CMK (cell line): ENCODE data around the gene IPO8.
"Not testable (repeated sequence)": the region's sequence is repeated elsewhere in the genome, so short reads cannot be mapped to it uniquely, and the experiment has no call there.

Experiments
- DNase-seq: peaks from one replicate; pipeline ENCODE4 v3.0.0-alpha.2; 2010; ENCODE audit warnings: low read depth

IPO8 gene

GRCh38 chr12:30687265-30687986 lies 8.2 kb downstream of the IPO8 start:
- no peak for DNase-seq

- no peak for DNase-seq
These were observed 16.4 kb downstream of the IPO8 start for GRCh38 chr12:30679241-30679640.

DNA sequence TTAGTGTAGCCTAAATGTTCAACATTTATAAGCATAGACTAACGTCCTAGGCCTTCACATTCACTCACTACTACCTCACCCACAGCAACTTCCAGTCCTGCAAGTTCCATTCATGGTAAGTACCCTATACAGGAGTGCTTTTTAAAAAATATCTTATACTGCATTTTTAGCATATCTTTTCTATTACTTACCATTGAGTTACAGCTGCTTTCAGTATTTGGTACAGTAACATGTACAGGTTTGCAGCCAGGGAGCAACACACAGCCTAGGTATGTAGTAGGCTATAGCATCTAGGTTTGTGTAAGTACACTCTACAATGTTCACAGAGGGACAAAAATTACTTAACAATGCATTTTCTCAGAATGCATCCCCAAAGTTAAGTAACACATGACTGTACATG lies 17.4 kb downstream of the IPO8 start:
- DNase-seq = no peak

DNA sequence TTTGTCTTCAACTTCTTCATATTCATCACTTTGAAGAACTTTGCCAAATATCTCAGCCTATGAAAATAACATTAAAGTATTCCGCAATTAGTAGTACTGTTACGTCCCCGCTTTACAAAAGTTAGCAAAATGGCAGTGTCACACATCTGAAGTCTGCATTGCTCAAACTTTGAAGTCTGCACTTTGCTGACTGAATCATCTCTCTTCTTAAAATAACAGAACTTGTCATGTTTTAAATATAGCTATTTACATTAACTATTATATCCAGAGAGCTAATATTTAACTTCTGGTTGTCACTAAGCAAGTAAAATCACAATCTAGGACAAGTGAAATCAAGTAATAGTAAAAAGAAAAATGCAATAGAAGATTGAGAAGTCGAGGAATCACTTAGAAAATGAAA lies 34.5 kb downstream of the IPO8 start:
- DNase-seq = no peak

DNA sequence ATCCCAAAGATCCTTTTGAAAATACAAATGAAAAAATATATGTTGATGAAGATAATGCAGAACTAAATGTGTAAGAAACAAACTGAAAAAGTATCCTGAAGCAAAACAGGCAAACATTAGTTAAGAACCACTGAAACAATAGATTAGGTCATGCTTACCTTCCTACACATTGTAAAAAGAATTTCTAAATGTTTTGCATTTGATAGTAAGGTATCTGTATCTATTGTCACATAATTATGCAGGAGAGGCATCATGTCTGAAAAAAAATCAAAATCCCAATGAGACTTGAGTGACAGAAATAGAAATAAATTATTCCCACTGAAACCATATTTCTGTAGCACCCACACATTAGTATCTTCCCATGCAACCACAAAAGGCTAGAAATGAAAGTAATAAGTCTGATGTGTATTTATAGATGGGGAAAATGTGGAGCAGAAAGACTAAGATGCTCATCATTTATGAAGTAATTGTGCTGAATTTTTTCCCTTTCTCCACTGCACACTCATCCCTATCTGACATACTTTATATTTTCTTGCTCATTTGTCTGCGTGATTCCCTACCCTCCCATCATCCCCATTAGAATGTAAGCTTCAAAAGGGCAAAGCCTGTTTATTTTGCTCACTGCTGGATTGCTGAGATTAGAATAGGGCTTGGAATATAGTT lies 43.5 kb downstream of the IPO8 start:
- DNase-seq = no peak

GRCh38 chr12:30646821-30647220 lies 48.8 kb downstream of the IPO8 start:
- DNase-seq = no peak

DNA sequence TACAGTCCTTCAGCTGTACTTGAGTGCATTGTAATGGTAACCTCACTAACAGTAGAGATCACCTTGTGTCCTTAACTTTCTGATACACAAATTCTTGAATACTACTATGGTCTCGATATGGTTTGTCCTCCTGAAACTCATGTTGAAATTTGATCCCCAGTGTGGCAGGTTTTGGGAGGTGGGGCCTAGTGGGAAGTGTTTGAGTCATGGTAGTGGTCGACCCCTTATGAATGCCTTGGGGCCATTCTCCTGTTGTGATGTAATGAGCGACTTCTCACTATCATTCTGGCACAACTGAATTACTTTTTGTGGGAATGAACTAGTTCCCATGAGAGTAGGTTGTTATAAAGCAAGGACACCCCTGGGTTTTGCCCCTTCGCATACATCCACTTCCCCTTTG lies 52.3 kb downstream of the IPO8 start:
- DNase-seq = no peak

GRCh38 chr12:30640392-30640791 lies 55.3 kb downstream of the IPO8 start:
- DNase-seq = no peak

GRCh38 chr12:30635385-30635784 lies 60.3 kb downstream of the IPO8 start:
- DNase-seq = no peak

- no peak for DNase-seq
These were observed 63.9 kb downstream of the IPO8 start for GRCh38 chr12:30631740-30632139.

- no peak for DNase-seq
These were observed 64.7 kb downstream of the IPO8 start for GRCh38 chr12:30630979-30631285.

DNA sequence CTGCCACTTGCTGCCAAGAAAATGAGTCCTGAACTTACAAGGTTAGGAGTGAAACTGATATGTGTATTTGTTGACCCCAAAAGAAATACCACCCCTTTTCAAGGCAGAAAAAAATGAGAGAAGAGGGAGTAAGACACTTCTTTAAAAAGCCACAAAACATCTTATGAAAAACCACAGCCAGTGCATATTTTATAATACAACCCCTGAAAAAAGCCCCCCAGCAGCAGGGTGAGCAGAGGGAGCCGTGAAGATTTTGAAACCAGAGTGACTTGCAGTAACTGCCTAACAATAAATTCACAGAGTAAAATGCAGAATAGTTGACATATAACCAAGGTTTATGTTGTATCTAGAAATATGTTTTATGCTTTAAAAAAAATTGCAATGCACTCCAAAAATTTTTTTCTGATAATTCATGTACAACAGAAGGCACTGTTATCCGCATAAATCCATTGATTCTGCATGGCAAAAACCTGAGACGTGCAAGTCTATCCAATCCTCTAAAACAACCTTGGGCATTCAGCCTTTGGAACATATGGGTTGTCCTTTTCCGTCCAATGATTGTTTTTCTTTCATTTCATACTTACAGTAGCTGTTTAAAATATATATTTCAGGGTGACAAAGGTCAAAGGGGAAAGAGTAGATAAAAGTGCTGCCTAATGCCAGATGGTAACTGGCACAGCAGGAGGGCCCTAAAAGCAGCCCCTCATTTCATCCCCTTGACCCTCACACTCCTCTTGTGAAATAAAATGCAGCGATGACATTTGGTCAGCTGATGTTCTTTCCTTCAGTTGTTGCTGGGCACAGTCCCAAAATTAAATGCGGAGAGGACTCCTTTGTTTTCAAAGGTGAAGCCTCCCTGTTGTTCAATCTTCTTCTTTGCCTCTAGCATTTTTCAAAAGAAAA lies 65.3 kb downstream of the IPO8 start:
- DNase-seq = no peak

DNA sequence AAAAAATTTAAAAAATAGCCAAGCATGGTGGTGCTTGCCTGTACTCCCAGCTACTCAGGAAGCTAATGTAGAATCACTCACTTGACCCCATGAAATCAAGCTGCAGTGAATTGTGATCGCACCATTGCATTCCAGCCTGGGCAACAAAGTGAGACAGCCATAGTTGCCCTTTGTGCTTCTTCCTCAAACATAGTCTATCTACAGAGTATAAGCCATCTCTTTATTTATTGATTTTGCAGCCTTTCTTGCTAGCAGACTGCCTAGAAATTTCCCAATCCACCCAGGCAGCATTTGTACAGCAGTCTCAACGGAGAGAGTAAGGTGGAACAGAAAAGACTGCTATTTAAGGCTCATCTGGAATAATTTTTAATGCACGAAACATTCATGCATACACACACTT lies 68.8 kb downstream of the IPO8 start:
- no peak for DNase-seq

DNA sequence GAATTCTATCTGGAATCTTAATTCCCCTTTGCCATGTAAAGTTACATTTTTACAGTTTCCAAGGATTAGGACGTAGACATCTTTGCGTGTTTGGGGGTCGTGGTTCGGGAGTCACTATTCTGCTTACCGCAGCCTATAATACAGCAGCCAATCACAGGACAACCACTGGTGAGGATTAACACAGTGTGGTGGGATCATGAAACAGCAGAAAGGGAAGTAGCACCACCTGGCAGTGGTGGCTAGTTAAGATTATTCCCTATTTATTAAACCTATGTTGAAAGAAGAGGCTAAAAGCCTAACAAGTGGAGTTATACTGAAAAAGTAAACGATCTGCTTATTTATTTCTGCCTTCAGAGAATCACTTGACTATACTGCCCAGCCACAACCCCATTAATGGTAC lies 71.7 kb downstream of the IPO8 start:
- DNase-seq = no peak

DNA sequence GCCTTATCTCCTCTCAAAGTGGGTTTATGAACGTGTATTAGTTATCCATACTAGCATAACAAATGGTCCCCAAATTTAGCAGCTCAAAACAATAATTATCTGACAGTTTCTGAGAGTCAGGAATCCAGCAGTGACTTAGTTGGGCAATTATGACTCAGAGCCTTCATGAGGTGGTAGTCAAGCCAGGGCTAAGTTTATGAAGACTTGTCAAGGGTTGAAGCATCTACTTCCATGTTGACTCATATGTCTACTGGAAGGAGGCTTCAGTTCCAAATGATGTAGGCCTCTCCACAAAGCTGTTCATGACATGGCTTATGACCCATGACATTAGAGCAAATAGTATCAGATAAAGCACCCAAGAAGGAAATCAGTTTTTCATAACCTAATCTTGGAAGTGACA lies 73.2 kb downstream of the IPO8 start:
- no peak for DNase-seq

GRCh38 chr12:30621663-30622241 lies 73.9 kb downstream of the IPO8 start:
- DNase-seq = not testable (repeated sequence)

DNA sequence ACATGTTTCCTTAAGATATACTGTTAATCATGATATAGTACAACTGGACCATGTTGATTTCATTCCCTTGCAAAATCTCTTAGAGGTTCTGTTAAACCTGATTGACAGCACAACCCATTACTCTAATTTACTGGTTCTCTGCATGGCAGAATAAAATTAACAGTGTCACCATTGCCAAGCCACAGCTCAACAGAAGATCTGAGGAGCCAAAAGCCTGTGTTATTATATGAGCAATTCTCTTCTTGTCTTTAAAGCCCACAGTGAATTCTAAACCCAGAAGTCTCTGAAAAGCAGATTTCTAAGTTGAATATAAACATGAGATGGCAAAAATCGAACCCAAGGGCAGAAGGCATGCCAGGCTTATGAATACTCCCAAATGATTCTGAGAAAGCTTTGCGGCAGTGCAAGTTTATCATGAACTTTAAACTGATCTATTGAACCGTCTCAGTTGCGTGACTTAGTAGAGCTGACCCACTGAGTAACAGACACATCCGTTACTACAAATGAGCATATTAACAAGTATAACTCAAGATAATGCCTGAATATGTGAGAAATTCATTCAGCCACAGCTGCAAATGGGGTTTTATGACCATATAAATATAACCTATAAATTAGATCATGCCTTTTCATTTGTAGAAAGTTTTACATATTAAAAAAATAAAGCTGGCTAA lies 78.2 kb downstream of the IPO8 start:
- DNase-seq = no peak

- DNase-seq = no peak
These were observed 81.6 kb downstream of the IPO8 start for GRCh38 chr12:30614031-30614430.

DNA sequence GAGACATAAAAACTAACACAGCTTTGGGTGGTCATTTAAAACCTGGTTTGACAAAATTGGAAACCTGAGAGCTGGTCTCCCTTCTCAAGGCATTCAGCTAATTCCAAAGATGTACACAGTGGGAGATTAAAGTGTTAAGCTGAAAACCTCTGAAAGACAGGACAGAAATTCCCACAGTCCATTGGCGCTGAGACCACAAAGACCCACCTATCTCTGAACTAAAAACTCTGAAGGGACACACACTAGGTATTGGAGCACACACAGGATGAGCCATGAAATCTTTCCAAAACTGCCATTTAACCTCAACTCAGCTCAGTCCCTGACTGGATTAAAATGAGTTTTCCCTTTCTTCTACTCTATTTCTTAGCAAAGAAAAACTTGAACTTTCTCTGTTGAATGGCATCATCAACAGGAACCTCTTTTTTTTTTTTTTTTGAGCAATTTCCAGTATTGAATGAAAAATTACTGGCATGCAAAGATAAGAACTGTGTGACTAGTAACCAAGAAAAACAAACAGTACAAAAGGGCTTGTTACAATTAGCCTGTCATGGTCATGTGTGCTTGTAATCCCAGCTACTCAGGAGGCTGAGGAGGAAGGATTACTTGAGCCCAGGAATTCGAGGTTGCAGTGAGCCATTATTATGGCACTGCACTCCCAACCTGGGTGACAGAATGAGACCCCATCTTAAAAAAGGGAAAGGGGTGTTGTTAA lies 82.4 kb downstream of the IPO8 start:
- DNase-seq = no peak

- no peak for DNase-seq
These were observed 85.0 kb downstream of the IPO8 start for GRCh38 chr12:30610718-30611117.

DNA sequence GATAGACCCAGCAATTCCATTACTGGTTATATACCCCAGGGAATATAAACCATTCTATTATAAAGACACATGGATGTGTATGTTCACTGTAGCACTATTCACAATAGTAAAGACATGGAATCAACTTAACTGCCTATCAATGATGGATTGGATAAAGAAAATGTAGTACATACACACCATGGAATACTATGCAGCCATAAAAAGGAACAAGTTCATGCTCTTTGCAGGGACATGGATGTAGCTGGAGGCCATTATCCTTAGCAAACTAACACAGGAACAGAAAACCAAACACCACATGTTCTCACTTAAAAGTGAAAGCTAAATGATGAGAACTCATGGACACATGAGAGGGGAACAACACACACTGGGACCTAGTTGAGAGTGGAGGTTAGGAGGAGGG lies 85.8 kb downstream of the IPO8 start:
- not testable (repeated sequence) for DNase-seq

DNA sequence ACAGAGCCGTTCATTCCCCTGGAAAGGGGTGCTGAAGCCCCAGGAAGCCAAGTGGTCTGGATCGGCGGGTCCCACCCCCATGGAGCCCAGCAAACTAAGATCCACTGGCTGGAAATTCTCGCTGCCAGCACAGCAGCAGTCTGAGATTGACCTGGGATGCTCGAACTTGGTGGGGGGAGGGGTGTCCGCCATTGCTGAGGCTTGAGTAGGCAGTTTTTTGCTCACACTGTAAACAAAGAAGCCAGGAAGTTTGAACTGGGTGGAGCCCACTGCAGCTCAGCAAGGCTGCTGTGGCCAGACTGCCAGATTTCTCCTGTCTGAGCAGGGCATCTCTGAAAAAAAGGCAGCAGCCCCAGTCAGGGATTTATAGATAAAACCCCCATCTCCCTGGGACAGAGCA lies 91.4 kb downstream of the IPO8 start:
- DNase-seq = not testable (repeated sequence)
